Natural killer cell (primary cell): ENCODE data around the gene SMYD2. TPM values are rescaled to one million over a fixed set of nuclear protein-coding genes. Genes with fewer than 3 reads are reported as not detected.

Experiments used
- ATAC-seq, 3 donors: fragments of 150-1000 bp in 2 of 3; fragments of 200-7000 bp in 1 of 3; cut with Tn5 transposase; 1 replicate in 1 of 3; 2 replicates in 2 of 3; pipeline ENCODE4 v1.10.0; 2021; ENCODE audit warnings: mild to moderate bottlenecking in 2 of 3, moderate library complexity in 2 of 3
- DNase-seq, 2 donors: peaks; one replicate each; pipeline versions ENCODE4 v3.0.0 to v3.0.0-alpha.2; 2013 to 2021; ENCODE audit warnings: mixed read lengths in 1 of 2
- H3K27ac ChIP-seq: one replicate; pipeline ENCODE4 v1.5.1; 2013; ENCODE audit warnings: mild to moderate bottlenecking, low read length
- H3K27me3 ChIP-seq: one replicate; pipeline ENCODE4 v1.6.1; 2013; ENCODE audit warnings: low read length; ENCODE audit not compliant: control insufficient read depth, insufficient read depth
- H3K36me3 ChIP-seq: one replicate; pipeline ENCODE4 v1.6.1; 2013; ENCODE audit warnings: low read length; ENCODE audit not compliant: control insufficient read depth, insufficient read depth
- H3K4me1 ChIP-seq: one replicate; pipeline ENCODE4 v1.6.1; 2013; ENCODE audit warnings: low read length; ENCODE audit not compliant: control insufficient read depth, insufficient read depth
- H3K4me3 ChIP-seq: one replicate; pipeline ENCODE4 v1.5.1; 2013; ENCODE audit warnings: low read length
- H3K9me3 ChIP-seq: one replicate; pipeline ENCODE4 v1.6.1; 2013; ENCODE audit warnings: low read length; ENCODE audit not compliant: control insufficient read depth, insufficient read depth
- H3K27ac Mint-ChIP-seq, 2 donors: one replicate each; pipeline ENCODE4 v1.8.0; 2022; ENCODE audit warnings: mild to moderate bottlenecking in 2 of 2, mixed read lengths in 2 of 2, moderate library complexity in 1 of 2
- H3K27me3 Mint-ChIP-seq, 2 donors: one replicate each; pipeline ENCODE4 v1.8.0; 2022; ENCODE audit warnings: low read depth in 2 of 2, mixed read lengths in 2 of 2
- H3K36me3 Mint-ChIP-seq: one replicate; pipeline ENCODE4 v1.8.0; 2022; ENCODE audit warnings: mixed read lengths
- H3K4me1 Mint-ChIP-seq, 2 donors: one replicate each; pipeline ENCODE4 v1.8.0; 2022; ENCODE audit warnings: mixed read lengths in 2 of 2
- H3K4me3 Mint-ChIP-seq: one replicate; pipeline ENCODE4 v1.8.0; 2022; ENCODE audit warnings: mild to moderate bottlenecking, moderate library complexity, mixed read lengths
- H3K9me3 Mint-ChIP-seq, 2 donors: one replicate each; pipeline ENCODE4 v1.8.0; 2022; ENCODE audit warnings: mixed read lengths in 2 of 2
- CTCF ChIP-seq: fragments of 200-600 bp; IDR thresholded peaks from one replicate; pipeline ENCODE4 v1.8.0; 2022; ENCODE audit warnings: antibody characterized with exemption
- WGBS: methylation state at CpG from one replicate; pipeline ENCODE4 v1.1.7; 2013; ENCODE audit warnings: missing lambda C conversion rate; ENCODE audit not compliant: insufficient coverage; 5-methylcytosine and 5-hydroxymethylcytosine counted together
- intact Hi-C: fragments of 100-400 bp; cut with micrococcal nuclease; formaldehyde crosslinking; loops from one replicate; pipeline ENCODE4 v1.14.2; 2022
- total RNA-seq, 4 donors: library from RNA; stranded (reverse); fragments of 120-200 nt in 1 of 4; gene quantifications; one replicate each; pipeline versions ENCODE4 v1.2.3 to v1.2.4, GENCODE V29; 2013 to 2022

SMYD2 gene
- total RNA-seq, 3 donors from 2014 or later (not counting 1 experiment from before 2014, with no cell fraction given): 23.1 to 27.8 (median 26.9) TPM

- Histone ChIP-seq H3K27me3 (no peaks in the 10 kb centered on the region), H3K4me3 (no peak overlapping the region), H3K4me1 (no peaks in the 10 kb centered on the region), H3K9me3 (no peaks in the 10 kb centered on the region), H3K27ac (no peak overlapping the region), H3K36me3 (no peaks in the 10 kb centered on the region)
- no peak for TF ChIP-seq CTCF
- Mint-ChIP-seq H3K27ac (no peak overlapping the region), H3K27me3 (peaks cover 0 to 3% of the 10 kb centered on the region in 2 donors), H3K4me1 (no peaks in the 10 kb centered on the region), H3K4me3 (no peak overlapping the region), H3K9me3 (no peaks in the 10 kb centered on the region), H3K36me3 (no peaks in the 10 kb centered on the region)
- no peak for DNase-seq
- intact Hi-C loops: no loop called here
- 82% methylated on average over 2 of the region's 4 CpGs for WGBS
- no peak for ATAC-seq
Observed at GRCh38 chr1:214354440-214355148, 73.6 kb downstream of the SMYD2 start.

GRCh38 chr1:214360116-214360515 is 79.2 kb downstream of the SMYD2 start:
- no peaks in the 10 kb centered on the region for H3K36me3 ChIP-seq
- ATAC-seq (no peak), DNase-seq (no peak)
- H3K27ac ChIP-seq: no peak overlapping the region
- TF ChIP-seq CTCF: no peak
- no peak overlapping the region for H3K4me3 ChIP-seq
- H3K9me3 Mint-ChIP-seq: no peaks in the 10 kb centered on the region
- H3K4me1 Mint-ChIP-seq: no peaks in the 10 kb centered on the region
- H3K4me1 ChIP-seq: no peaks in the 10 kb centered on the region
- H3K27me3 ChIP-seq: no peaks in the 10 kb centered on the region
- 93% methylated on average over 5 of the region's 5 CpGs for WGBS
- no peak overlapping the region for H3K4me3 Mint-ChIP-seq
- no peaks in the 10 kb centered on the region for H3K9me3 ChIP-seq
- no peaks in the 10 kb centered on the region for H3K36me3 Mint-ChIP-seq
- no peak overlapping the region for H3K27ac Mint-ChIP-seq
- H3K27me3 Mint-ChIP-seq: peaks cover 10 to 29% of the 10 kb centered on the region in 2 donors
- intact Hi-C loops: no loop called here

DNA sequence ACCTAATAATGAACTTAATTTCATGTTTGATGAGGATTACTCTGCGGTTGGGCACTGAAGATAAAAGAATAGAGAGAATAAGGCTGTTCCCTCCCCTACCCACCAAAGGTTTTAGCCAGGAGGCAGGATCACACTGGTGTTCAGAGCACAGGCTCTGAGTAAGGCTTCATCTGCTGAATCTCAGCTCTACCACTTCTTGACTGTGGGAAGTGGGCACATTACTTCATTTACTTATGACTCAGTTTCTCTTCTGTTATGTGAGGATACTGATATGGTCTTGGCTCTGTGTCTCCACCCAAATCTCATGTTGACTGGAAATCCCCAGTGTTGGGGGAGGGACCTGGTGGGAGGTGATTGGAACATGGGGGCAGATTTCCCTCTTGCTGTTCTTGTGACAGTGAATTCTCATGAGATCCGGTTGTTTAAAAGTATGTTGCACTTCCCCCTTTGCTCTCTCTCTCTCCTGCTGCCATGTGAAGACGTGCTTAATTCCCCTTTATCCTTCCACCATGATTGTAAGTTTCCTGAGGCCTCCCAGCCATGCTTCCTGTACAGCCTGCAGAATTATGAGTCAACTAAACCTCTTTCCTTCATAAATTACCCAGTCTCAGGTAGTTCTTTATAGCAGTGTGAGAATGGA is 79.7 kb downstream of the SMYD2 start:
- TF ChIP-seq CTCF: no peak
- intact Hi-C loops: no loop called here
- Histone ChIP-seq H3K27me3 (no peaks in the 10 kb centered on the region), H3K4me1 (no peaks in the 10 kb centered on the region), H3K9me3 (no peaks in the 10 kb centered on the region), H3K27ac (no peak overlapping the region), H3K36me3 (no peaks in the 10 kb centered on the region), H3K4me3 (no peak overlapping the region)
- Mint-ChIP-seq H3K27ac (no peak overlapping the region), H3K4me1 (no peaks in the 10 kb centered on the region), H3K9me3 (no peaks in the 10 kb centered on the region), H3K27me3 (peaks cover 10 to 34% of the 10 kb centered on the region in 2 donors), H3K36me3 (no peaks in the 10 kb centered on the region), H3K4me3 (no peak overlapping the region)
- ATAC-seq (no peak), DNase-seq (no peak)
- WGBS: 51% methylated on average over 2 of the region's 3 CpGs
